ENCODE measurements around the gene MBD3L2.

GRCh38 chr19:7076151-7076550 is 27.0 kb downstream of the MBD3L2 start:
- TF ChIP-seq POLR2A (IDR thresholded peaks at IDR 0.05) (no peak), CTCF (IDR thresholded peaks at IDR 0.05) (no peak)

All from thyroid gland (tissue), 4 donors.